HG02870 (cell line): Measurements from ENCODE around the gene PROM2.

Experiments
- ATAC-seq: cut with Tn5 transposase; IDR thresholded peaks from one replicate; pipeline ENCODE4 v1.9.1; 2021; ENCODE audit warnings: mild to moderate bottlenecking, moderate library complexity; ENCODE audit not compliant: unreplicated experiment

PROM2 gene

GRCh38 chr2:95336406-95336805 is 62.2 kb downstream of the PROM2 start:
- ATAC-seq = no peak

GRCh38 chr2:95337829-95338228 is 63.6 kb downstream of the PROM2 start:
- no peak for ATAC-seq
